Activated naive CD4-positive, alpha-beta T cell treated with anti-CD3 and anti-CD28 coated beads, Interleukin-2, amount 10 ng/mL, durations not matched to agents 7 days and 5 days (primary cell): ENCODE data around the gene FOXL3.
A peak's percentile ranks its signal among the peaks of the same experiment; 100 is the strongest.

Experiments used
- CTCF ChIA-PET: fragments of 350-600 bp; sonication (Branson Sonifier 250); formaldehyde crosslinking; loops from one replicate; lab custom pipeline; 2021; ENCODE audit warnings: antibody characterized with exemption; lab: Charles Lee
- DNase-seq: peaks from one replicate; pipeline ENCODE4 v3.0.0-alpha.2; 2020
- H3K27ac Mint-ChIP-seq: one replicate; pipeline ENCODE4 v1.8.0; 2021; ENCODE audit warnings: mild to moderate bottlenecking, moderate library complexity, mixed read lengths
- H3K27me3 Mint-ChIP-seq: one replicate; pipeline ENCODE4 v1.8.0; 2021; ENCODE audit warnings: mild to moderate bottlenecking, mixed read lengths
- H3K36me3 Mint-ChIP-seq: one replicate; pipeline ENCODE4 v1.8.0; 2021; ENCODE audit warnings: mixed read lengths
- H3K4me1 Mint-ChIP-seq: one replicate; pipeline ENCODE4 v1.8.0; 2021; ENCODE audit warnings: mixed read lengths
- H3K4me3 Mint-ChIP-seq: one replicate; pipeline ENCODE4 v1.8.0; 2021; ENCODE audit warnings: mild to moderate bottlenecking, moderate library complexity, mixed read lengths
- H3K9me3 Mint-ChIP-seq: one replicate; pipeline ENCODE4 v1.8.0; 2021; ENCODE audit warnings: mixed read lengths

FOXL3 gene

GRCh38 chr7:322111-322671 lies 32.2 kb downstream of the FOXL3 start:
- Mint-ChIP-seq H3K9me3 (no peaks in the 10 kb centered on the region), H3K27me3 (peaks cover 54% of the 10 kb centered on the region), H3K4me3 (no peak overlapping the region), H3K36me3 (no peaks in the 10 kb centered on the region), H3K27ac (no peak overlapping the region), H3K4me1 (no peaks in the 10 kb centered on the region)
- CTCF ChIA-PET: interaction anchor here (0.5 to 2.0 kb wide), 13 partner anchors 9 to 553 kb away, joined by 3 to 11 read pairs (median 4); no protein-coding TSS in a partner anchor
- peak; percentile 85 for DNase-seq

GRCh38 chr7:322708-323111 lies 32.7 kb downstream of the FOXL3 start:
- no peaks in the 10 kb centered on the region for H3K9me3 Mint-ChIP-seq
- CTCF ChIA-PET: interaction anchor here (1.0 to 2.0 kb wide), 7 partner anchors 8 to 553 kb away, joined by 3 to 11 read pairs (median 4); no protein-coding TSS in a partner anchor

GRCh38 chr7:323410-323809 lies 33.4 kb downstream of the FOXL3 start:
- no peaks in the 10 kb centered on the region for H3K9me3 Mint-ChIP-seq
- no peak overlapping the region for H3K4me3 Mint-ChIP-seq
- no peaks in the 10 kb centered on the region for H3K36me3 Mint-ChIP-seq
- H3K4me1 Mint-ChIP-seq: no peaks in the 10 kb centered on the region
- CTCF ChIA-PET: no interaction called here
- H3K27me3 Mint-ChIP-seq: peaks cover 51% of the 10 kb centered on the region
- H3K27ac Mint-ChIP-seq: no peak overlapping the region
- DNase-seq: peak; percentile 3

More at GRCh38 chr7:322708-323111, 32.7 kb downstream of the FOXL3 start:
- no peak overlapping the region for H3K27ac Mint-ChIP-seq
- no peaks in the 10 kb centered on the region for H3K36me3 Mint-ChIP-seq
- peaks cover 53% of the 10 kb centered on the region for H3K27me3 Mint-ChIP-seq
- H3K4me3 Mint-ChIP-seq: no peak overlapping the region
- H3K4me1 Mint-ChIP-seq: no peaks in the 10 kb centered on the region
- peak; percentile 12 for DNase-seq

GRCh38 chr7:324011-324410 lies 34.0 kb downstream of the FOXL3 start:
- H3K27me3 Mint-ChIP-seq: peaks cover 47% of the 10 kb centered on the region
- no peak overlapping the region for H3K4me3 Mint-ChIP-seq
- DNase-seq: peak; percentile 17
- no peak overlapping the region for H3K27ac Mint-ChIP-seq
- H3K9me3 Mint-ChIP-seq: no peaks in the 10 kb centered on the region
- CTCF ChIA-PET: no interaction called here
- no peaks in the 10 kb centered on the region for H3K36me3 Mint-ChIP-seq
- H3K4me1 Mint-ChIP-seq: no peaks in the 10 kb centered on the region

- no peaks in the 10 kb centered on the region for H3K9me3 Mint-ChIP-seq
- CTCF ChIA-PET: no interaction called here
- DNase-seq: peak; percentile 15
- no peak overlapping the region for H3K27ac Mint-ChIP-seq
- H3K4me3 Mint-ChIP-seq: no peak overlapping the region
- H3K4me1 Mint-ChIP-seq: no peaks in the 10 kb centered on the region
- H3K36me3 Mint-ChIP-seq: no peaks in the 10 kb centered on the region
- peaks cover 40% of the 10 kb centered on the region for H3K27me3 Mint-ChIP-seq
Observed at GRCh38 chr7:325051-325798, 35.3 kb downstream of the FOXL3 start.

- no peak overlapping the region for H3K4me3 Mint-ChIP-seq
Observed at GRCh38 chr7:325811-326210, 35.8 kb downstream of the FOXL3 start.

GRCh38 chr7:326273-326672 lies 36.3 kb downstream of the FOXL3 start:
- Mint-ChIP-seq H3K36me3 (no peaks in the 10 kb centered on the region), H3K4me3 (no peak overlapping the region), H3K27ac (no peak overlapping the region), H3K4me1 (no peaks in the 10 kb centered on the region), H3K9me3 (no peaks in the 10 kb centered on the region), H3K27me3 (peaks cover 41% of the 10 kb centered on the region)
- DNase-seq: peak; percentile 11
- CTCF ChIA-PET: interaction anchor here (0.5 to 0.6 kb wide), 2 partner anchors 308 to 1644 kb away, joined by 3 read pairs; no protein-coding TSS in a partner anchor

More at GRCh38 chr7:325811-326210, 35.8 kb downstream of the FOXL3 start:
- no peak overlapping the region for H3K27ac Mint-ChIP-seq
- CTCF ChIA-PET: interaction anchor here (0.6 kb wide), 1 partner anchor 1644 kb away, joined by 3 read pairs; no protein-coding TSS in a partner anchor
- no peaks in the 10 kb centered on the region for H3K4me1 Mint-ChIP-seq
- DNase-seq: peak; percentile 9
- peaks cover 41% of the 10 kb centered on the region for H3K27me3 Mint-ChIP-seq
- H3K9me3 Mint-ChIP-seq: no peaks in the 10 kb centered on the region
- no peaks in the 10 kb centered on the region for H3K36me3 Mint-ChIP-seq

GRCh38 chr7:326809-327232 lies 36.9 kb downstream of the FOXL3 start:
- no peaks in the 10 kb centered on the region for H3K36me3 Mint-ChIP-seq

GRCh38 chr7:327233-327931 lies 37.4 kb downstream of the FOXL3 start:
- Mint-ChIP-seq H3K27ac (no peak overlapping the region), H3K36me3 (no peaks in the 10 kb centered on the region), H3K4me3 (no peak overlapping the region), H3K9me3 (no peaks in the 10 kb centered on the region), H3K4me1 (no peaks in the 10 kb centered on the region), H3K27me3 (peaks cover 31% of the 10 kb centered on the region)
- CTCF ChIA-PET: no interaction called here
- DNase-seq: peak; percentile 11

More at GRCh38 chr7:326809-327232, 36.9 kb downstream of the FOXL3 start:
- Mint-ChIP-seq H3K4me3 (no peak overlapping the region), H3K9me3 (no peaks in the 10 kb centered on the region), H3K27ac (no peak overlapping the region), H3K4me1 (no peaks in the 10 kb centered on the region), H3K27me3 (peaks cover 37% of the 10 kb centered on the region)
- DNase-seq: no peak
- CTCF ChIA-PET: no interaction called here

GRCh38 chr7:327991-328702 lies 38.2 kb downstream of the FOXL3 start:
- Mint-ChIP-seq H3K4me3 (no peak overlapping the region), H3K36me3 (no peaks in the 10 kb centered on the region), H3K27ac (no peak overlapping the region), H3K27me3 (peaks cover 26% of the 10 kb centered on the region), H3K4me1 (no peaks in the 10 kb centered on the region), H3K9me3 (no peaks in the 10 kb centered on the region)
- CTCF ChIA-PET: no interaction called here
- DNase-seq: peak; percentile 10

- Mint-ChIP-seq H3K27me3 (peaks cover 26% of the 10 kb centered on the region), H3K4me3 (no peak overlapping the region), H3K27ac (no peak overlapping the region), H3K36me3 (no peaks in the 10 kb centered on the region), H3K4me1 (peaks cover 6% of the 10 kb centered on the region), H3K9me3 (peaks cover 11% of the 10 kb centered on the region)
- DNase-seq: no peak
- CTCF ChIA-PET: interaction anchor here (1.2 kb wide), 1 partner anchor 9 kb away, joined by 5 read pairs; no protein-coding TSS in a partner anchor
Observed at GRCh38 chr7:329691-330281, 39.8 kb downstream of the FOXL3 start.

GRCh38 chr7:330511-331230 lies 40.7 kb downstream of the FOXL3 start:
- CTCF ChIA-PET: interaction anchor here (1.0 to 1.2 kb wide), 2 partner anchors 8 to 10 kb away, joined by 4 to 5 read pairs; no protein-coding TSS in a partner anchor
- no peak for DNase-seq
- H3K4me1 Mint-ChIP-seq: peaks cover 6% of the 10 kb centered on the region
- H3K9me3 Mint-ChIP-seq: peaks cover 15% of the 10 kb centered on the region
- no peaks in the 10 kb centered on the region for H3K36me3 Mint-ChIP-seq
- no peak overlapping the region for H3K4me3 Mint-ChIP-seq
- no peak overlapping the region for H3K27ac Mint-ChIP-seq
- H3K27me3 Mint-ChIP-seq: peaks cover 19% of the 10 kb centered on the region

- H3K4me3 Mint-ChIP-seq: no peak overlapping the region
- H3K27me3 Mint-ChIP-seq: peaks cover 17% of the 10 kb centered on the region
- CTCF ChIA-PET: interaction anchor here (1.5 to 2.9 kb wide), 3 partner anchors 10 to 443 kb away, joined by 3 to 18 read pairs (median 4); no protein-coding TSS in a partner anchor
- H3K4me1 Mint-ChIP-seq: peaks cover 6% of the 10 kb centered on the region
- no peak for DNase-seq
- peaks cover 15% of the 10 kb centered on the region for H3K9me3 Mint-ChIP-seq
- H3K27ac Mint-ChIP-seq: no peak overlapping the region
- H3K36me3 Mint-ChIP-seq: no peaks in the 10 kb centered on the region
Observed at GRCh38 chr7:332020-332517, 42.1 kb downstream of the FOXL3 start.
